ENCODE measurements around the gene DBP. TPM values are rescaled to one million over a fixed set of nuclear protein-coding genes. Genes with fewer than 3 reads are reported as not detected.
"Not testable (repeated sequence)": the region's sequence is repeated elsewhere in the genome, so short reads cannot be mapped to it uniquely, and the experiment has no call there.

The DBP gene
- total and polyA plus RNA-seq, 7 donors = 6.2 to 14.1 (median 10.5) TPM

- Histone ChIP-seq H3K4me1 (peaks cover 0 to 69% (median 60%) of the 10 kb centered on the region in 4 donors), H3K27me3 (no peaks in the 10 kb centered on the region), H3K27ac (peak overlapping the region in 3 of 4 donors; percentile 91 to 99 (median 93)), H3K4me3 (no peak overlapping the region), H3K9me3 (no peaks in the 10 kb centered on the region), H3K36me3 (peaks cover 0 to 21% (median 4%) of the 10 kb centered on the region in 4 donors)
- intact Hi-C loops (cut with DNase I) = loop anchor here (5.0 to 10.0 kb wide), 3 partner anchors 332 to 1185 kb away; partner anchors contain the start of genes FLT3LG, FTL and MED25
- no peak for DNase-seq
- TF ChIP-seq CTCF (IDR thresholded peaks at IDR 0.05) = no peak
- TF ChIP-seq POLR2AphosphoS5 (IDR thresholded peaks at IDR 0.05) = no peak
- no peak for TF ChIP-seq EP300 (IDR thresholded peaks at IDR 0.05)
- no peak for TF ChIP-seq POLR2A (IDR thresholded peaks at IDR 0.05)
Observed at GRCh38 chr19:48632692-48633147, 4.5 kb downstream of the DBP start.

DNA sequence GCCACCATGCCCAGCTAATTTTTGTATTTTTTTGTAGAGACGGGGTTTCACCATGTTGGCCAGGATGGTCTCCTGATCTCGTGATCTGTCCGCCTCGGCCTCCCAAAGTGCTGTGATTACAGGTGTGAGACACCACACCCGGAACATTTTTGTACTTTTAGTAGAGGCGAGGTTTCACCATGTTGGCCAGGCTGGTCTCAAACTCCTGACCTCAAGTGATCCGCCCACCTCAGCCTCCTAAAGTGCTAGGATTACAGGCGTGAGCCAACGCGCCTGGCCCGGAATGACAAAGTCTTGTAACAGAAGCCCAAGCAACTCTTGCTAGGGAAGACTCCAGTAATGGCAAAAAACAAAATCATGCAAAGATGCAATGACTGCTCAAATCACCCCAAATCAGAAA, 4.9 kb downstream of the DBP start:
- Histone ChIP-seq H3K36me3 (peaks cover 0 to 25% (median 4%) of the 10 kb centered on the region in 4 donors), H3K27ac (peak overlapping the region in 3 of 4 donors; percentile 91 to 99 (median 93)), H3K4me1 (peaks cover 0 to 69% (median 60%) of the 10 kb centered on the region in 4 donors)
- H3K27me3 ChIP-seq, H3K9me3 ChIP-seq, DNase-seq, H3K4me3 ChIP-seq: not testable (repeated sequence)
- intact Hi-C loops (cut with DNase I) = loop anchor here (5.0 to 10.0 kb wide), 3 partner anchors 333 to 1185 kb away; partner anchors contain the start of genes FLT3LG, FTL and MED25
- WGBS, 2 donors = 84 to 94% methylated on average over 11 of the region's 11 CpGs

GRCh38 chr19:48631225-48631624, 6.0 kb downstream of the DBP start:
- peak overlapping the region; percentile 84 to 99 (median 92) for H3K27ac ChIP-seq
- no peak for TF ChIP-seq POLR2A (IDR thresholded peaks at IDR 0.05)
- no peak for TF ChIP-seq POLR2AphosphoS5 (IDR thresholded peaks at IDR 0.05)
- no peak for TF ChIP-seq EP300 (IDR thresholded peaks at IDR 0.05)
- TF ChIP-seq CTCF (IDR thresholded peaks at IDR 0.05) = no peak
- peak overlapping the region in 1 of 4 donors; percentile 25 for H3K4me3 ChIP-seq
- 54 to 76% methylated on average over 3 of the region's 3 CpGs for WGBS, 2 donors
- DNase-seq = peak; percentile 64
- H3K36me3 ChIP-seq = peaks cover 0 to 33% (median 4%) of the 10 kb centered on the region in 4 donors
- H3K27me3 ChIP-seq = no peaks in the 10 kb centered on the region
- peaks cover 0 to 63% (median 58%) of the 10 kb centered on the region in 4 donors for H3K4me1 ChIP-seq
- no peaks in the 10 kb centered on the region for H3K9me3 ChIP-seq
- intact Hi-C loops (cut with DNase I) = loop anchor here (5.0 to 10.0 kb wide), 3 partner anchors 334 to 1186 kb away; partner anchors contain the start of genes FLT3LG, FTL and MED25

DNA sequence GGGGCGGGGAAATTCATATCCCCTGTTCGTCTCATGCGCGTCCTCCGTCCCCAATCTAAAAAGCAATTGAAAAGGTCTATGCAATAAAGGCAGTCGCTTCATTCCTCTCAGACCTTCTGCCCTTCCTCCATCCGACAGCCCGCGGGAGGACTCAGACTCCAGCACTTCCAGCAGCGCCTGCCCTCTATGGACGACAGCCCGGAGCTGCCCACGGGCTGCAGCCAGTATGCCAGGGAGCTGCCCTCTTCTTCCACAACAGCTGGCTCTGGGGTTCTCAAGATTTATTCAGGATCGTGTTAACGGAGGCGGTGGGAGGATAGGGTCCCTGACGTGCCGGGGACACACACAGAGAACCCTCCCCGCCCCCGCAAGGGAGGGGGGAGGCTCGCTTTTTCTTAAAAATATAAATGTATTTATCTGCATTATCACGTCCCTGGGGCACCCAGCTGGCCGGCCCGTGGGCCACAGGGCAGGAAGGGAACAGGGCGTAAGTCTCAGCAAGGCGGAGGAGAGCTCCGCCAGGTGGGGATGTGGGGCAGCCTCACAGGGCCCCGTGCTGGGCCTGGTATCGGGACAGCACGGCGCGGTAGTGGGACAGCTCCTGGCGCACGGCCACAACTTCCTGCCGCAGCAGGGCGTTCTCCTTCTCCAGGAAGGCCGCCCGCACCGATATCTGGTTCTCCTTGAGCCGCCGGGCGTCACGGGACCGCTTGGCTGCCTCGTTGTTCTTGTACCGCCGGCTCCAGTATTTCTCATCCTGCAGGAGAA, 6.7 kb downstream of the DBP start:
- Histone ChIP-seq H3K36me3 (peaks cover 0 to 39% (median 4%) of the 10 kb centered on the region in 4 donors), H3K9me3 (no peaks in the 10 kb centered on the region), H3K27ac (peak overlapping the region; percentile 84 to 99 (median 92)), H3K4me1 (peaks cover 0 to 66% (median 55%) of the 10 kb centered on the region in 4 donors), H3K4me3 (peak overlapping the region in 2 of 4 donors; percentile 18 to 25), H3K27me3 (no peaks in the 10 kb centered on the region)
- peak; percentile 91 for DNase-seq
- 19 to 47% methylated on average over 47 of the region's 47 CpGs for WGBS, 2 donors
- intact Hi-C loops (cut with DNase I) = loop anchor here (5.0 to 10.0 kb wide), 3 partner anchors 334 to 1187 kb away; partner anchors contain the start of genes FLT3LG, FTL and MED25
- TF ChIP-seq POLR2A (IDR thresholded peaks at IDR 0.05) (peak in 1 of 2 donors; percentile 2), EP300 (IDR thresholded peaks at IDR 0.05) (peak in 1 of 4 donors; percentile 16), CTCF (IDR thresholded peaks at IDR 0.05) (peak in 1 of 4 experiments; percentile 10), POLR2AphosphoS5 (IDR thresholded peaks at IDR 0.05) (peak in 1 of 4 donors; percentile 57)

All from sigmoid colon (tissue), 7 donors.